Panc1 (cell line): Measurements from ENCODE around the gene PRR23C.

Experiments
- POLR2AphosphoS5 ChIP-seq: IDR thresholded peaks from 2 replicates; pipeline ENCODE4 v1.6.1; 2012; ENCODE audit warnings: mild to moderate bottlenecking, low read depth, low read length, moderate library complexity
- SIN3A ChIP-seq: IDR thresholded peaks from 2 replicates; pipeline ENCODE4 v1.6.1; 2012; ENCODE audit warnings: low read depth, mild to moderate bottlenecking, low read length, moderate library complexity, borderline replicate concordance; ENCODE audit not compliant: insufficient read depth
- TF ChIP-seq, protein P1 (sequence below): fragments of 450-650 bp; IDR thresholded peaks from 2 replicates; pipeline ENCODE4 v1.5.1; 2017; ENCODE audit warnings: mild to moderate bottlenecking
- TF ChIP-seq, protein P2 (sequence below), 2 experiments: IDR thresholded peaks; 2 replicates each; pipeline ENCODE4 v1.6.1; 2011 to 2012; ENCODE audit warnings: low read depth in 2 of 2, control low read depth in 1 of 2, low read length in 1 of 2, mild to moderate bottlenecking in 1 of 2, moderate library complexity in 1 of 2; ENCODE audit not compliant: insufficient read depth in 1 of 2

DNA sequence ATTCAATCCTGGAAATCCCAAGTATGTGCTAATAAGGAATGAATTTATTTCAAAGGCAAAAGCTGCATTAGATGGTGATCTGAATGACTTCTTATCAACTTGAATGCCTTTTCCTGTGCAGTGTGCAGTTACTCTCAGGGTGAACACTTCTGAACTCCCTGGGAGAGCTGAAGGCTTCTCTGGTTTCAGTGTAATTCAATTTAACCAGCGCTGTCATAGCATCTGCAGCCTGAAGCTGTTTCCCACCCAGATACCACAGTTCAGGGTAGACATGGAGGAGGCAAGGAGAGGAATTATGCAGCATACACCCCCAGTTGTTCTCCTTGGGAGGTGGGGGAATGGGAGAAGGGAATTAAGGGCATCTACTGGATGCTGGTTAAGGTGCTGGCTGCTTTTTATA lies 49.1 kb upstream of the PRR23C start:
- TF ChIP-seq, protein P1, sequence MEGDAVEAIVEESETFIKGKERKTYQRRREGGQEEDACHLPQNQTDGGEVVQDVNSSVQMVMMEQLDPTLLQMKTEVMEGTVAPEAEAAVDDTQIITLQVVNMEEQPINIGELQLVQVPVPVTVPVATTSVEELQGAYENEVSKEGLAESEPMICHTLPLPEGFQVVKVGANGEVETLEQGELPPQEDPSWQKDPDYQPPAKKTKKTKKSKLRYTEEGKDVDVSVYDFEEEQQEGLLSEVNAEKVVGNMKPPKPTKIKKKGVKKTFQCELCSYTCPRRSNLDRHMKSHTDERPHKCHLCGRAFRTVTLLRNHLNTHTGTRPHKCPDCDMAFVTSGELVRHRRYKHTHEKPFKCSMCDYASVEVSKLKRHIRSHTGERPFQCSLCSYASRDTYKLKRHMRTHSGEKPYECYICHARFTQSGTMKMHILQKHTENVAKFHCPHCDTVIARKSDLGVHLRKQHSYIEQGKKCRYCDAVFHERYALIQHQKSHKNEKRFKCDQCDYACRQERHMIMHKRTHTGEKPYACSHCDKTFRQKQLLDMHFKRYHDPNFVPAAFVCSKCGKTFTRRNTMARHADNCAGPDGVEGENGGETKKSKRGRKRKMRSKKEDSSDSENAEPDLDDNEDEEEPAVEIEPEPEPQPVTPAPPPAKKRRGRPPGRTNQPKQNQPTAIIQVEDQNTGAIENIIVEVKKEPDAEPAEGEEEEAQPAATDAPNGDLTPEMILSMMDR, result no peak
- TF ChIP-seq POLR2AphosphoS5 (no peak), SIN3A (no peak)
- TF ChIP-seq, protein P2, sequence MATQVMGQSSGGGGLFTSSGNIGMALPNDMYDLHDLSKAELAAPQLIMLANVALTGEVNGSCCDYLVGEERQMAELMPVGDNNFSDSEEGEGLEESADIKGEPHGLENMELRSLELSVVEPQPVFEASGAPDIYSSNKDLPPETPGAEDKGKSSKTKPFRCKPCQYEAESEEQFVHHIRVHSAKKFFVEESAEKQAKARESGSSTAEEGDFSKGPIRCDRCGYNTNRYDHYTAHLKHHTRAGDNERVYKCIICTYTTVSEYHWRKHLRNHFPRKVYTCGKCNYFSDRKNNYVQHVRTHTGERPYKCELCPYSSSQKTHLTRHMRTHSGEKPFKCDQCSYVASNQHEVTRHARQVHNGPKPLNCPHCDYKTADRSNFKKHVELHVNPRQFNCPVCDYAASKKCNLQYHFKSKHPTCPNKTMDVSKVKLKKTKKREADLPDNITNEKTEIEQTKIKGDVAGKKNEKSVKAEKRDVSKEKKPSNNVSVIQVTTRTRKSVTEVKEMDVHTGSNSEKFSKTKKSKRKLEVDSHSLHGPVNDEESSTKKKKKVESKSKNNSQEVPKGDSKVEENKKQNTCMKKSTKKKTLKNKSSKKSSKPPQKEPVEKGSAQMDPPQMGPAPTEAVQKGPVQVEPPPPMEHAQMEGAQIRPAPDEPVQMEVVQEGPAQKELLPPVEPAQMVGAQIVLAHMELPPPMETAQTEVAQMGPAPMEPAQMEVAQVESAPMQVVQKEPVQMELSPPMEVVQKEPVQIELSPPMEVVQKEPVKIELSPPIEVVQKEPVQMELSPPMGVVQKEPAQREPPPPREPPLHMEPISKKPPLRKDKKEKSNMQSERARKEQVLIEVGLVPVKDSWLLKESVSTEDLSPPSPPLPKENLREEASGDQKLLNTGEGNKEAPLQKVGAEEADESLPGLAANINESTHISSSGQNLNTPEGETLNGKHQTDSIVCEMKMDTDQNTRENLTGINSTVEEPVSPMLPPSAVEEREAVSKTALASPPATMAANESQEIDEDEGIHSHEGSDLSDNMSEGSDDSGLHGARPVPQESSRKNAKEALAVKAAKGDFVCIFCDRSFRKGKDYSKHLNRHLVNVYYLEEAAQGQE (IDR thresholded peaks at IDR 0.05; ENCODE audit: insufficient read depth in 1 of 2, low read depth in 2 of 2, low read length in 1 of 2), result no peak
